Activated naive CD8-positive, alpha-beta T cell (primary cell): ENCODE measurements around the gene FAM13A.

Source experiments
- H3K27ac Mint-ChIP-seq: one replicate; pipeline ENCODE4 v1.8.0; 2021; ENCODE audit warnings: mixed read lengths
- H3K27me3 Mint-ChIP-seq: one replicate; pipeline ENCODE4 v1.8.0; 2021; ENCODE audit warnings: mixed read lengths
- H3K36me3 Mint-ChIP-seq: one replicate; pipeline ENCODE4 v1.8.0; 2021; ENCODE audit warnings: mixed read lengths
- H3K4me1 Mint-ChIP-seq: one replicate; pipeline ENCODE4 v1.8.0; 2021; ENCODE audit warnings: low read depth, mixed read lengths
- H3K4me3 Mint-ChIP-seq: one replicate; pipeline ENCODE4 v1.8.0; 2021; ENCODE audit warnings: mild to moderate bottlenecking, mixed read lengths
- H3K9me3 Mint-ChIP-seq: one replicate; pipeline ENCODE4 v1.8.0; 2021; ENCODE audit warnings: low read depth, mixed read lengths

The FAM13A gene

DNA sequence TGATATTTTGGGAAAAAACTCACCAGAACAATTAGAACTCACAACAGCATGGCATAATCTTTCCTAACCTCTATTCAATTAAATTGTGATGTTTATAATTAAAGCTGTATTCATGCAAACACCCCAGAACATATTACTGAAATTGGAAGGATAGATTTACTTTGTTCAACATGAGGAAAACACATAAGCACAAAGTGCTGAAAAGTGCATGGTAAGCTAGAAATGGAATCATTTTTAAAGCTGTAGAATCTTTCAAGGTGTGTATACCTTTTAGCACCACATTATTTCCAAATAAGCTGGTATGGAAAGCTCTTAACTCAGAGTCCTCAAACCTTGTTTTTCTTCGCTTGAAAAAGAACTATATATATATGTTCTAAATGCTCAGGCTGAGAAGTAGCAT, 268.6 kb downstream of the FAM13A start:
- H3K27ac Mint-ChIP-seq: no peak overlapping the region
- H3K4me1 Mint-ChIP-seq: no peaks in the 10 kb centered on the region
- H3K4me3 Mint-ChIP-seq: no peak overlapping the region
- no peaks in the 10 kb centered on the region for H3K9me3 Mint-ChIP-seq
- H3K36me3 Mint-ChIP-seq: peaks cover 7% of the 10 kb centered on the region
- H3K27me3 Mint-ChIP-seq: no peaks in the 10 kb centered on the region

DNA sequence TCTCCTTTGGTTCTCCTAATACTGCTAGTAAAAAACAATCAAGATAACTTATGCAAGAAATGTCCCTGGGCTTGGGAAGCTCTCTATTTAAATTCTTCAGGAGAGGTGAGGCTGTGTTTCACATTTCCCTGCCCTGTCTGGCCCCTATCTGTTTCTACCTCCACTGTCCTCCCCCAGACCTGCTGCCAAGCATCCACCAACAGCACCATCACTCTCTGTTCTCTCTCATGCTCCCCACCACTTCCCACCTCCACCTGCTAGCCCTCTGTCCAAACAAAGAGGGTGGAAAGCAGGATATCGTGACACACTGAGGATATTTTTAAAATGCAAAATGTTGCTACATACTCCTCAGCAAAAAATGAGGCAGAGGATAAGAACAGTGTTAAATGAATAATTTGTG, 271.0 kb downstream of the FAM13A start:
- Mint-ChIP-seq H3K36me3 (peaks cover 7% of the 10 kb centered on the region), H3K27ac (no peak overlapping the region), H3K9me3 (no peaks in the 10 kb centered on the region), H3K4me1 (no peaks in the 10 kb centered on the region), H3K27me3 (no peaks in the 10 kb centered on the region), H3K4me3 (no peak overlapping the region)

DNA sequence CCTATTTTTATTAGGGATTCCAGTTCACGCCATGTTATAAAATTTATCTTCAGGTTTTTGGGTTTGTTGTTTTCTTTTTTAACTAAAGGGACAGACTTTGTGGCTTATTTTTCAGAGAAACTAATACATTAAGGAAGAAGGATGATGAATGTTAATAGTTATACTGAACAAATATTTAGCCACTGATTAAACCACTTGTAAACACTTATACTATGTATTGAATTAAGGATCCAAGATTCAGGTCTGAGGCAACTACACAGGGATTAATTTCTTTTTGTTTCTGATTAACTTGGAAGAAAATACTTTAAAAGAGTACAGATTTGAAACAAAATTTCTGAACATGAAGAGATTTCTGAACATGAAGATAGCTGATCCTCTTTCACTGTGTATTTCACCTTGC, 276.6 kb downstream of the FAM13A start:
- peaks cover 8% of the 10 kb centered on the region for H3K36me3 Mint-ChIP-seq
- no peaks in the 10 kb centered on the region for H3K27me3 Mint-ChIP-seq
- H3K9me3 Mint-ChIP-seq: no peaks in the 10 kb centered on the region
- H3K4me1 Mint-ChIP-seq: no peaks in the 10 kb centered on the region
- H3K4me3 Mint-ChIP-seq: no peak overlapping the region
- no peak overlapping the region for H3K27ac Mint-ChIP-seq

DNA sequence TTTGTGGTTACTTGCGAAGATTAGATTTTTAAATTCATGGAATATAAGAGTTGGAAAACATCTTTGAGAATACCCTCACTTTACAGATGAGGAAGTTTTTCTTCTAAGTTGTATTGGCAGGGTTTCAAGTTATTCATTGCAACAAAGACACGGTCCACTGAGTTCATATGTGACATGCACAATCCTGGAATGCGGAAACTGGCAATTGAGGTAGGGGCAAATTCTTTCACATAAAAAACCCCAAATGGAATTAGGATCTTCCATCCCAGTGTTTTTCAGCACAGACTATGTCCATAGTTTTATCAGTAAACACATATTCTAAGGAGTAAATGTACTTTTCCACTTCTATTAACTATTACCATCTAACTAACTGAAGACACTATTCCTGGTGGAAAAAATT, 277.6 kb downstream of the FAM13A start:
- Mint-ChIP-seq H3K9me3 (no peaks in the 10 kb centered on the region), H3K4me3 (no peak overlapping the region), H3K4me1 (no peaks in the 10 kb centered on the region), H3K27ac (no peak overlapping the region), H3K36me3 (peaks cover 9% of the 10 kb centered on the region), H3K27me3 (no peaks in the 10 kb centered on the region)

DNA sequence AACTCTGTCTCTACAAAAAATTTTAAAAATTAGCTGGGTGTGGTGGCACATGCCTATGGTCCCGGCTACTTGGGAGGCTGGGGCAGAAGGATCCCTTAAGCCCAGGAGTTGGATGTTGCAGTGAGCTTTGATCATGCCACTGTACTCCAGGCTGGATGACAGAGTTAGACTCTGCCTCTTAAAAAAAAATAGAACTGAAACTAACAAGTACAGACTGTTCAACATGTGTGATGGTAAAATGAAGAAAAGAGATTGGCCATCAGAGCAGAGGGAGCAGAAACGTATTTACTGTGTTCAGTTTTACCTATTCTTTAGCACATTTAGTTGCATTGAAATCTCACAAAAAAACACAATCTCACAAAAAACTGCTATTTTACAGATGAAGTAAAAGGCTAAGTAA, 281.5 kb downstream of the FAM13A start:
- Mint-ChIP-seq H3K27me3 (peaks cover 4% of the 10 kb centered on the region), H3K27ac (no peak overlapping the region), H3K4me3 (no peak overlapping the region), H3K4me1 (no peaks in the 10 kb centered on the region), H3K36me3 (peaks cover 7% of the 10 kb centered on the region), H3K9me3 (no peaks in the 10 kb centered on the region)

DNA sequence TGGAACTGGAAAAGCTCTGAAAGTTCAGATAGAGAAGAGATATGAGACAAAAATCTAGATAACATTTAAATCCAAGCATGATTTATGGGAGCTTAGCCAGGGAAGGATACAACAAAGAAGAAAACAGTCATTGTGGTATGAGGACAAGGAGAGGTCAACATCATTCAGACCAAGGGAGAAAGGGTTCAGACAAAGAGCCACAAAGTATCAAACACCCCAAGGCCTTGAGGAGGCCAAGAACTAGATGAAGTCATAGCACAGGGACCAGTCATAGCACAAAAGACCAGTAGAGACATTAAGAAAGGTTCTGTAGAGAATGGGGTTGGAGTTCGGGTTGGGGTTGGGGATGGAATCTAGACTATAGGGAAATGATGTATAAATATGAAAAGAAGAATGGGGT, 282.0 kb downstream of the FAM13A start:
- Mint-ChIP-seq H3K4me1 (no peaks in the 10 kb centered on the region), H3K27me3 (peaks cover 4% of the 10 kb centered on the region), H3K36me3 (peaks cover 5% of the 10 kb centered on the region), H3K9me3 (no peaks in the 10 kb centered on the region), H3K4me3 (no peak overlapping the region), H3K27ac (no peak overlapping the region)

DNA sequence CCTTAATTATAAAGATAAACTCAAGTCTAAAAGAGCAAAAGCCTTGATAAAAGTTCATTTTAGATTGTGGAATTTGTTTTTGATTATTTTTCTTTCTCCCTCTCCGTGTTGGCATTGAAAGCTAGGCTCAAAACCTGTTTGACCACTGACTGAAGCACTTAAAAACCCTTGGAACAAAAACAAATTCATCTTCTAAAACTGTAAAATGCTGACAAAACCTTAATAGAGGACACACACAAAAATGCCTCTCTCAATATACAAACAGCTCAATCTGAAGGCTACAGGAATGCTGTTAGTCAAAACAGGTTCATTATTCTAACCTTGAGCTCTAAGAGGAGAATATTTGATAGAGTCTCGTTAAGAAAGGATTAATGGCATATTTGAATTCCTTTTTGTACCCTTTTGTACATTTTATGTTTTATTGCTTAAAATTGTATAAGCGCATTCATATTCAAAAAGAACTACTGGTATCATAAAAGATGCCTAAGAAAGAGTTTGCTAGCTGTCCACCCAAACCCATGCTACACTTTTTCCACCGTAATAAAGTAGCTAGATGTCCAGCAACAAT, 285.0 kb downstream of the FAM13A start:
- H3K4me3 Mint-ChIP-seq: no peak overlapping the region
- H3K4me1 Mint-ChIP-seq: no peaks in the 10 kb centered on the region
- no peaks in the 10 kb centered on the region for H3K9me3 Mint-ChIP-seq
- H3K27me3 Mint-ChIP-seq: peaks cover 4% of the 10 kb centered on the region
- peaks cover 5% of the 10 kb centered on the region for H3K36me3 Mint-ChIP-seq
- no peak overlapping the region for H3K27ac Mint-ChIP-seq

DNA sequence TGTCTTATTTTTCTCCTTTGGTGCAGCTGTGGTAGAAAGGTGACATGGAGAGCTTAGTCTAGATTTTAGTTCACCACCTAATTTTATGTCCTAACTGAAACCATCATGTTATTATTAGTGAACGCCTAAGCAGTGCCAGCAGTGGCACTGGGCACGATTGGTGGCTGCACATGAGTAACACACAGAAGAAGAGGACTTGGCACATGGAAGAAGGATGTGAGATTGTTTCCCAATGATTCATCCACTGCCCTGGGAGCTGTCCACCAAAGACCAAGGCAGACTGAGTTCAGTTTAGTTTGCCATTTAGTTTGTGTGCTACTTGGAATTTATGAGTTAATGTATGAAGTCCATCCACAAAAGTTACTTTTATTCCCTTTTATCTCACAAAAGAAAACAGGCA, 291.3 kb downstream of the FAM13A start:
- no peaks in the 10 kb centered on the region for H3K4me1 Mint-ChIP-seq
- no peak overlapping the region for H3K27ac Mint-ChIP-seq
- no peak overlapping the region for H3K4me3 Mint-ChIP-seq
- no peaks in the 10 kb centered on the region for H3K36me3 Mint-ChIP-seq
- no peaks in the 10 kb centered on the region for H3K9me3 Mint-ChIP-seq
- H3K27me3 Mint-ChIP-seq: peaks cover 3% of the 10 kb centered on the region

DNA sequence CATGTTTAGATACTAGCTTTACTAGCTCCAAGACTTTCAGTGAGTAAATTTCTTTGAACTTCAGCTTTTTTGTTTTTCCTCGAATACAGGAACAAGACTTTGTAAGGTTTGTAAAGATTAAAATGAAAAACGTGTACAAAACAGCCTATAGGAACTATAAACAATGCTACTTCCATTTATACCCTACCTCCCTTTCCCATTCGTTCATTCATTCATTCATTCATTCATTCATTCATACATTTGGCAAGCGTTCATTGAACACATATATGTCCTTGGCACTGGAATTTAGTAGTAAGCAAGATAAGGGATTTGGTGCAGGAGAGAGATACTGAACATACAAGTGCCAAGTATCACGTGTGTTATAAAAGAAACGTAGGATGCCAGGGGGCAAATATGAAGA, 293.9 kb downstream of the FAM13A start:
- no peaks in the 10 kb centered on the region for H3K4me1 Mint-ChIP-seq
- H3K27me3 Mint-ChIP-seq: peaks cover 3% of the 10 kb centered on the region
- H3K4me3 Mint-ChIP-seq: no peak overlapping the region
- H3K9me3 Mint-ChIP-seq: no peaks in the 10 kb centered on the region
- H3K27ac Mint-ChIP-seq: no peak overlapping the region
- H3K36me3 Mint-ChIP-seq: no peaks in the 10 kb centered on the region

DNA sequence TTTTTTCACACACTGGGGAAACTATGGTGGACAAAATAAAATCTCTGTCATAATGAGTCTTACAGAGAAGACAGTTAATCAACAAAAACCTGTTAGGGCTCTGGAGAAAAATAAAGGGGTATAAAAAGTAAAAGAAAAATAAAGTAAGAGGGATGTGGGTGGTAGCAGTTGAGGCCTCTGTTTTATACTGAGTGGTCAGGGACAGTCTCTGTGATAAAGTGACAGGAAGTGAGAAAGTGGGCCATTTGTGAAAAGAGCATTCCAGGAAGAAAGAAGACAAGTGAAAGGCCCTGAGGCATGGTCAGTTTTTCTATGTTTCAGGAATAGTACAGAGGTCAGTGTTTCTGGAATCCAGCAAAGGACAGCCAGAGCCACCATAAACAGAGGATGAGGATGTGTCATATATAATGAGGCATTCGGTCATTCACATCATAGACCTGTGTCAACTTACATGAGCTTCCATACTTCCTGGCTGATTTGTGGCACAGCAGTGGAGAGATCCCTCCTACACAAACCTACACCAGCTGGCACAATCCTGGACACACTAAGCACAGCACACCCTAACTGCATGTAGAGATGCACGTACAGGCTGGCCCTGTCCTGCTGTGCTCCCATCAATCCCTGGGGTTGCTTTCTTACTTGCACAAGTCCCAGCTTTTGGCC, 295.0 kb downstream of the FAM13A start:
- H3K9me3 Mint-ChIP-seq: no peaks in the 10 kb centered on the region
- H3K27ac Mint-ChIP-seq: no peak overlapping the region
- H3K4me3 Mint-ChIP-seq: no peak overlapping the region
- no peaks in the 10 kb centered on the region for H3K4me1 Mint-ChIP-seq
- peaks cover 3% of the 10 kb centered on the region for H3K27me3 Mint-ChIP-seq
- no peaks in the 10 kb centered on the region for H3K36me3 Mint-ChIP-seq

DNA sequence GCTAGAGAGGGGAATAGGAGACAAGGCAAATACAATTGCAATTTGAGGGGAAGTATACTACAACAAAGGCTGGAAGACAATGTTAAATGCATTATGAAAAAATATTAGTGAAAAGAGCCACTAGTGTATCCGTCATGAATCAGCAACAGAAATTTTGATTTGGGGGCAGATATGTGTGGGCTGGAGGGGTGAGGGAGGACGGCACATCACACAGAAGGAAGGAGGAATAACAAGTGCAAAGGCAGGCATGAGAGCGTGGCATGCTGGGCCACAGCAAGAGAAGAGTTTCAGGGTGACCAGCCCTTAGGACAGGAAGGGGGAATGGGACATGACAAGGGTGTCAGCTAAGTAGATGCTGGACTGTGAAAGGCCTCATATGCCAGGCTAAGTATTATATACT, 295.6 kb downstream of the FAM13A start:
- peaks cover under 1% of the 10 kb centered on the region for H3K36me3 Mint-ChIP-seq
- no peaks in the 10 kb centered on the region for H3K4me1 Mint-ChIP-seq
- no peak overlapping the region for H3K4me3 Mint-ChIP-seq
- H3K27ac Mint-ChIP-seq: no peak overlapping the region
- H3K9me3 Mint-ChIP-seq: no peaks in the 10 kb centered on the region
- H3K27me3 Mint-ChIP-seq: no peaks in the 10 kb centered on the region

DNA sequence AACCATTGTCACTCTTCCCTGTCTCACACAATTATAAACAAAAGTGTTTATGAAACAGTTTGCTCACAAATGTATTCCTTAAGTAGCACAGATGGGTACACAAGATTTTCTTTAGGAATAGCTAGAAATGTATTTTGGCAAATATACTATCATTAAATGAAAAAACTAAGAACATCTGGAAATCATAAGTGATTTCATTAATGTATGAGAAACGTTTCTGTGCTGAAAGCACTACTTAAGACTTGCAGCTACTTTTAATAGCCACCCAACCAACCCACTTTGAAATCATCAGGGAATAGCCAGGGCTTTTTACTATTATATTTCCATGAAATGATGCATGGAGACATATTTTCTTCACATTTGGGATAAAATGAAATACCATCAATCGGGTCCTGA, 297.1 kb downstream of the FAM13A start:
- H3K27ac Mint-ChIP-seq: no peak overlapping the region
- H3K36me3 Mint-ChIP-seq: peaks cover 2% of the 10 kb centered on the region
- no peak overlapping the region for H3K4me3 Mint-ChIP-seq
- H3K27me3 Mint-ChIP-seq: no peaks in the 10 kb centered on the region
- H3K9me3 Mint-ChIP-seq: no peaks in the 10 kb centered on the region
- H3K4me1 Mint-ChIP-seq: no peaks in the 10 kb centered on the region

DNA sequence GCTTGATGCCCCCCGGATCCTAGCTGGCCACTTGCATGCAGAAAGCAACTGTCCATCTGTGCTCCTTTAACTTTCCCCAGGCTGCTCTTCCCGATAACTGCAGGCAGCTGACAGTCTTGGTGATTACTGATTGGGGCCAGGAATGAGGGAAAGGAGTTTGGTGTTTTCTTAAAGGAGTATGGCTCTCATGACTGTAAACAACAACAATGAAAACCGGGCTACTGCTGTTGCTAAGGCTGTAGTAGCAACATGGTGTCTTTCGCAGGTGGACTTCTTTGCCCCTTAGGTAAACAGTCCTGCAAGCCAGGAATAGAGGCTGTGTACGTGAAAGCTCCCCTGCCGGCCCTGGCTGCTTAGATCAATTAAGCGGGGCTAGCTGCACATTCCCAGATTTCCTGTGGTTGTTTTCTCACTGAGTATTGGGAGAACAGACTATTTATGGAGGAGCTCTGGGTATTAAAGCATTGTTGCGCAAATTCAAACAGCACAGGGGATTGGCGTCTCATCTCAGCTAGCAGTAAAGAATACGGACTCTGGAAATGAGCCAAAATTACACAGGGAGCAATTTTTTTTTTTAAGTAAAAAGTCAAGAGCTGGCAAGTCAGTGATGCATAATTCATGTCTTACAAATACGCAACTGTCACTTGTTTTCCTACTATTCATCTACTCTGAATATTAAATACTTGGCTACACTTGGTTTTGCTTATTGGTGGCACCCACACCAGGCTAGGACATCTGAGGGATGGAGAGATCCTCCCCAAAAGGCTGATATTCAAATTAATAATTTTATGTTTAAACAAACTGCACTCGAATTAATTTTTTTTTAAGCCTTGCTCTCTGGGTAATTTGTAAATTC, 297.7 kb downstream of the FAM13A start:
- Mint-ChIP-seq H3K36me3 (peaks cover 2% of the 10 kb centered on the region), H3K9me3 (no peaks in the 10 kb centered on the region), H3K4me3 (no peak overlapping the region), H3K4me1 (no peaks in the 10 kb centered on the region), H3K27me3 (no peaks in the 10 kb centered on the region), H3K27ac (no peak overlapping the region)

DNA sequence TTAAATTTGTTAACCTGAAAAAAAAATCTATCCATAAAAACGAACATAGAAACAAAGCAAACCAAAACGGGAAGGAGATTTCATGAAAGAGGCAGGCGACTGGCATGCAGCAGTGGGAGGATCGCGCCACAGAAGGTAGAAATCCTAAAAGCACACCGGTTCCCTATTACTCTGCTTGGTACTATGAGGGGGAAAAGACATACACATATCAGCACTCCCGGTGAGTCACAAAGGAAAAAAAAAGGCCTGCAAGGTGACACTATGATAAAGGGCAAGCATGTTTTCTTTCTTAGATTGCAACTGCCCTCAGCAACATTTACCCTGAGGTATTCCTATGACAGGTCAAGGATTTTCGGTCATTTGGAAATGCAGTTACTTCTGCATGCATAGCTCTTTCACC, 298.7 kb downstream of the FAM13A start:
- Mint-ChIP-seq H3K4me3 (no peak overlapping the region), H3K9me3 (no peaks in the 10 kb centered on the region), H3K36me3 (peaks cover 2% of the 10 kb centered on the region), H3K27me3 (no peaks in the 10 kb centered on the region), H3K27ac (no peak overlapping the region), H3K4me1 (no peaks in the 10 kb centered on the region)

DNA sequence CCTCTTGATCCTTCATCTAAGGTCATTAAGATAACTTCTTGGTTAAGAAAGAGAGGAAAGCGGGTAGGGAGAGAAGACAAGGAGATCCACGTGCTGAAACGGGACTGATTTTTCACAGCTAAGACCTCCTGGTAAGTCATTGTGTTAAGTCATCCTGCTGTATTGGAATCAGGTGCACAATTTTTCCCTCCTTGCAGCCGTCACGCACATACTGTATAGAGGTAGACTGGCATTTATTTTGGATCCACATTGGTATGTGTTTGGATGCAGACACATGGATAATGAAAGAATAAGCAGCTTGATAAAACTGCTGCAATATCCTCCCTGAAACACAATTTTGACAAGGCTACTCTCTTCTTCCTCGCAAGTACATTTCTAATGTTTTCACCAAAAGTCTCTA, 299.2 kb downstream of the FAM13A start:
- Mint-ChIP-seq H3K4me1 (no peaks in the 10 kb centered on the region), H3K27ac (no peak overlapping the region), H3K27me3 (no peaks in the 10 kb centered on the region), H3K36me3 (peaks cover 2% of the 10 kb centered on the region), H3K4me3 (no peak overlapping the region), H3K9me3 (no peaks in the 10 kb centered on the region)
